SH-SY5Y (cell line): ENCODE results near the gene CROT.

ENCODE experiments used
- GATA2 ChIP-seq: IDR thresholded peaks from 2 replicates; pipeline ENCODE4 v1.6.1; 2011; ENCODE audit warnings: mild to moderate bottlenecking, low read depth, low read length
- GATA3 ChIP-seq: IDR thresholded peaks from 2 replicates; pipeline ENCODE4 v1.6.1; 2011; ENCODE audit warnings: low read depth, mild to moderate bottlenecking, low read length, moderate library complexity

GRCh38 chr7:87344446-87344845 is 1.0 kb upstream of the CROT start:
- no peak for TF ChIP-seq GATA3
- no peak for TF ChIP-seq GATA2
